ENCODE data around the gene ARHGEF2. TPM values are rescaled to one million over a fixed set of nuclear protein-coding genes. Genes with fewer than 3 reads are reported as not detected.

Gene ARHGEF2
- total and polyA plus RNA-seq, 12 donors: 22.7 to 79.8 (median 56.9) TPM

- H3K4me3 ChIP-seq: peak within 1 kb of the TSS; percentile 53 to 98 (median 78)
- H3K4me1 ChIP-seq: peaks cover 29 to 66% (median 57%) of the 10 kb centered on the region in 9 donors
- H3K27me3 ChIP-seq: no peaks in the 10 kb centered on the region
- H3K36me3 ChIP-seq: peaks cover 0 to 44% (median 21%) of the 10 kb centered on the region in 9 donors
- peak; percentile 96 to 99 (median 98) for ATAC-seq
- peak; percentile 92 to 97 for DNase-seq
- 1% methylated on average over 50 of the region's 50 CpGs for WGBS, 2 donors
- no peaks in the 10 kb centered on the region for H3K9me3 ChIP-seq
- peak within 1 kb of the TSS; percentile 81 to 97 (median 92) for H3K27ac ChIP-seq
- TF ChIP-seq, protein P1, sequence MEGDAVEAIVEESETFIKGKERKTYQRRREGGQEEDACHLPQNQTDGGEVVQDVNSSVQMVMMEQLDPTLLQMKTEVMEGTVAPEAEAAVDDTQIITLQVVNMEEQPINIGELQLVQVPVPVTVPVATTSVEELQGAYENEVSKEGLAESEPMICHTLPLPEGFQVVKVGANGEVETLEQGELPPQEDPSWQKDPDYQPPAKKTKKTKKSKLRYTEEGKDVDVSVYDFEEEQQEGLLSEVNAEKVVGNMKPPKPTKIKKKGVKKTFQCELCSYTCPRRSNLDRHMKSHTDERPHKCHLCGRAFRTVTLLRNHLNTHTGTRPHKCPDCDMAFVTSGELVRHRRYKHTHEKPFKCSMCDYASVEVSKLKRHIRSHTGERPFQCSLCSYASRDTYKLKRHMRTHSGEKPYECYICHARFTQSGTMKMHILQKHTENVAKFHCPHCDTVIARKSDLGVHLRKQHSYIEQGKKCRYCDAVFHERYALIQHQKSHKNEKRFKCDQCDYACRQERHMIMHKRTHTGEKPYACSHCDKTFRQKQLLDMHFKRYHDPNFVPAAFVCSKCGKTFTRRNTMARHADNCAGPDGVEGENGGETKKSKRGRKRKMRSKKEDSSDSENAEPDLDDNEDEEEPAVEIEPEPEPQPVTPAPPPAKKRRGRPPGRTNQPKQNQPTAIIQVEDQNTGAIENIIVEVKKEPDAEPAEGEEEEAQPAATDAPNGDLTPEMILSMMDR (IDR thresholded peaks at IDR 0.05): peak in 4 of 9 donors; percentile 26 to 45 (median 36)
- intact Hi-C loops (cut with DNase I): loop anchor here in 2 of 10 donors (2.0 to 10.0 kb wide), 2 partner anchors 54 to 120 kb away; partner anchors contain the start of genes LAMTOR2 (in 1 of the 2) and UBQLN4 (in 1 of the 2)
Measured at GRCh38 chr1:155934097-155934935, 44.0 kb downstream of the ARHGEF2 start, which contains the start of gene KHDC4. Gene KHDC4 (minus strand): TSS chr1:155934413. CDS start chr1:155934373, 40 bp downstream.

GRCh38 chr1:155933591-155934096, 44.7 kb downstream of the ARHGEF2 start:
- Histone ChIP-seq H3K9me3 (no peaks in the 10 kb centered on the region), H3K4me3 (peak overlapping the region; percentile 51 to 98 (median 78)), H3K36me3 (peaks cover 0 to 51% (median 27%) of the 10 kb centered on the region in 9 donors), H3K27ac (peak overlapping the region; percentile 81 to 97 (median 92)), H3K4me1 (peaks cover 28 to 59% (median 50%) of the 10 kb centered on the region in 9 donors), H3K27me3 (no peaks in the 10 kb centered on the region)
- TF ChIP-seq, protein P1 (IDR thresholded peaks at IDR 0.05): no peak
- 4 to 13% methylated on average over 9 to 10 of the region's 10 CpGs for WGBS, 2 donors
- no peak for DNase-seq
- intact Hi-C loops (cut with DNase I): loop anchor here in 2 of 10 donors (2.0 to 10.0 kb wide), 2 partner anchors 55 to 121 kb away; partner anchors contain the start of genes LAMTOR2 (in 1 of the 2) and UBQLN4 (in 1 of the 2)
- ATAC-seq: peak in 1 of 8 donors; percentile 21

- intact Hi-C loops (cut with DNase I): loop anchor here in 1 of 10 donors (10.0 kb wide), 1 partner anchor 122 kb away; the partner anchor contains the start of genes LAMTOR2 and UBQLN4
- no peak overlapping the region for H3K27ac ChIP-seq
- H3K36me3 ChIP-seq: peaks cover 0 to 63% (median 37%) of the 10 kb centered on the region in 9 donors
- H3K9me3 ChIP-seq: no peaks in the 10 kb centered on the region
- WGBS, 2 donors: 80% methylated on average over 5 of the region's 5 CpGs
- no peak for DNase-seq
- H3K4me1 ChIP-seq: peaks cover 23 to 49% (median 45%) of the 10 kb centered on the region in 9 donors
- no peaks in the 10 kb centered on the region for H3K27me3 ChIP-seq
- H3K4me3 ChIP-seq: peak overlapping the region in 7 of 10 donors; percentile 4 to 98 (median 77)
- TF ChIP-seq, protein P1 (IDR thresholded peaks at IDR 0.05): no peak
- no peak for ATAC-seq
Measured at GRCh38 chr1:155932487-155932886, 45.9 kb downstream of the ARHGEF2 start.

DNA sequence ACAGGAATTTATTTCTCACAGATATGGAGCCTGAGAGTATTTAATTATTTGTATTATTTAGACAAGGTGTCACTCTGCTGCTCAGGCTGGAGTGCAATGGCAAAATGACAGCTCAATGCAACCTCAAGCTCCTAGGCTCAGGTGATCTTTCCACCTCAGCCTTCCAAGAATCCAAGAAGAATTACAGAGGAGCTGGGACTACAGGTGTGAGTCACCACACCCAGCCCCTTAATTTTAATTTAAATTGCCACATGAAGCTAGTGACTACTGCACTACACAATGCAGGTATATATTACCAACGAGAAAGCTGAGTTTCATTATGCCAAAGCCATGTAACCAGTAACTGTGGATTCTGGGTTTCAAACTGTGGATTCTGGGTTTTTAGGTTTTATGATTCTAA, 46.3 kb downstream of the ARHGEF2 start:
- ATAC-seq: no peak
- H3K36me3 ChIP-seq: peaks cover 0 to 67% (median 41%) of the 10 kb centered on the region in 9 donors

More for the DNA sequence above, 46.3 kb downstream of the ARHGEF2 start:
- Histone ChIP-seq H3K27ac (no peak overlapping the region), H3K4me1 (peaks cover 23 to 49% (median 45%) of the 10 kb centered on the region in 9 donors), H3K4me3 (peak overlapping the region in 3 of 10 donors; percentile 4 to 98 (median 23)), H3K9me3 (no peaks in the 10 kb centered on the region), H3K27me3 (no peaks in the 10 kb centered on the region)
- DNase-seq: no peak
- WGBS, 2 donors: 58 to 62% methylated on average over 1 of the region's 1 CpG
- intact Hi-C loops (cut with DNase I): loop anchor here in 1 of 10 donors (10.0 kb wide), 1 partner anchor 123 kb away; the partner anchor contains the start of genes LAMTOR2 and UBQLN4
- TF ChIP-seq, protein P1 (IDR thresholded peaks at IDR 0.05): no peak
